Ovary (tissue), 3 donors: ENCODE measurements around the gene UBL7.

Source experiments
- EP300 ChIP-seq: sonication (generic); formaldehyde crosslinking; IDR thresholded peaks from one replicate; pipeline ENCODE4 v1.6.1; 2017; ENCODE audit warnings: antibody characterized with exemption
- POLR2A ChIP-seq: fragments of 450-650 bp; IDR thresholded peaks from one replicate; pipeline ENCODE4 v1.6.1; 2017; ENCODE audit warnings: antibody characterized with exemption, mild to moderate bottlenecking, moderate library complexity
- TF ChIP-seq, protein P1 (sequence below), 3 donors: fragments of 450-650 bp in 2 of 3; fragments of 200-600 bp in 1 of 3; IDR thresholded peaks; one replicate each; pipeline versions ENCODE4 v1.5.1 to v1.8.0; 2016 to 2022; ENCODE audit warnings: antibody characterized with exemption in 3 of 3, mild to moderate bottlenecking in 1 of 3
- donor health status: DM: no; HTN: no; CAD: no.

- TF ChIP-seq, protein P1, sequence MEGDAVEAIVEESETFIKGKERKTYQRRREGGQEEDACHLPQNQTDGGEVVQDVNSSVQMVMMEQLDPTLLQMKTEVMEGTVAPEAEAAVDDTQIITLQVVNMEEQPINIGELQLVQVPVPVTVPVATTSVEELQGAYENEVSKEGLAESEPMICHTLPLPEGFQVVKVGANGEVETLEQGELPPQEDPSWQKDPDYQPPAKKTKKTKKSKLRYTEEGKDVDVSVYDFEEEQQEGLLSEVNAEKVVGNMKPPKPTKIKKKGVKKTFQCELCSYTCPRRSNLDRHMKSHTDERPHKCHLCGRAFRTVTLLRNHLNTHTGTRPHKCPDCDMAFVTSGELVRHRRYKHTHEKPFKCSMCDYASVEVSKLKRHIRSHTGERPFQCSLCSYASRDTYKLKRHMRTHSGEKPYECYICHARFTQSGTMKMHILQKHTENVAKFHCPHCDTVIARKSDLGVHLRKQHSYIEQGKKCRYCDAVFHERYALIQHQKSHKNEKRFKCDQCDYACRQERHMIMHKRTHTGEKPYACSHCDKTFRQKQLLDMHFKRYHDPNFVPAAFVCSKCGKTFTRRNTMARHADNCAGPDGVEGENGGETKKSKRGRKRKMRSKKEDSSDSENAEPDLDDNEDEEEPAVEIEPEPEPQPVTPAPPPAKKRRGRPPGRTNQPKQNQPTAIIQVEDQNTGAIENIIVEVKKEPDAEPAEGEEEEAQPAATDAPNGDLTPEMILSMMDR (IDR thresholded peaks at IDR 0.05), result no peak
- TF ChIP-seq POLR2A (no peak), EP300 (no peak)
These were observed 11.2 kb downstream of the UBL7 start for GRCh38 chr15:74449643-74450205.
